ENCODE data around the gene AFAP1L2.

GRCh38 chr10:114373631-114374030 is 30.7 kb downstream of the AFAP1L2 start:
- no peak for TF ChIP-seq POLR2AphosphoS5 (IDR thresholded peaks at IDR 0.05; ENCODE audit: low read depth, low read length)
- no peak for TF ChIP-seq CTCF (IDR thresholded peaks at IDR 0.05)
- no peak for TF ChIP-seq SIN3A (IDR thresholded peaks at IDR 0.05; ENCODE audit: borderline replicate concordance, insufficient read depth, low read depth, low read length)
- no peak for TF ChIP-seq REST (IDR thresholded peaks at IDR 0.05; ENCODE audit: insufficient read depth in 1 of 2, low read depth in 2 of 2, low read length in 1 of 2)

Data from Panc1 (cell line).